WTC11 (cell line): ENCODE results near the gene LUC7L3. TPM values are rescaled to one million over a fixed set of nuclear protein-coding genes. Genes with fewer than 3 reads are reported as not detected.
A peak's percentile ranks its signal among the peaks of the same experiment; 100 is the strongest.
"Not testable (repeated sequence)": the region's sequence is repeated elsewhere in the genome, so short reads cannot be mapped to it uniquely, and the experiment has no call there.

Experiments
- ATAC-seq: fragments of 200-7000 bp; cut with Tn5 transposase; 2 replicates; pipeline ENCODE4 v1.10.0; 2021; ENCODE audit warnings: mild to moderate bottlenecking, moderate library complexity
- CTCF ChIA-PET: fragments of 300-600 bp; sonication (Branson Sonifier 250); formaldehyde crosslinking; loops from one replicate; lab custom pipeline; 2021; ENCODE audit warnings: antibody characterized with exemption; lab: Charles Lee
- POLR2A ChIA-PET: fragments of 350-600 bp; sonication (Branson Sonifier 250); formaldehyde crosslinking; loops from one replicate; lab custom pipeline; 2021; ENCODE audit warnings: antibody characterized with exemption; lab: Charles Lee
- DNase-seq: peaks from one replicate; pipeline ENCODE4 v3.0.0; 2021; ENCODE audit warnings: low spot score
- H3K27ac Mint-ChIP-seq: 2 replicates; pipeline ENCODE4 v1.8.0; 2021; ENCODE audit warnings: mixed read lengths
- H3K27me3 Mint-ChIP-seq: 2 replicates; pipeline ENCODE4 v1.8.0; 2021; ENCODE audit warnings: low read depth, mild to moderate bottlenecking, moderate library complexity, mixed read lengths
- H3K36me3 Mint-ChIP-seq: 2 replicates; pipeline ENCODE4 v1.8.0; 2021; ENCODE audit warnings: mixed read lengths
- H3K4me1 Mint-ChIP-seq: 2 replicates; pipeline ENCODE4 v1.8.0; 2022; ENCODE audit warnings: mixed read lengths
- H3K4me3 Mint-ChIP-seq: 2 replicates; pipeline ENCODE4 v1.8.0; 2021; ENCODE audit warnings: mild to moderate bottlenecking, moderate library complexity, mixed read lengths
- H3K9me3 Mint-ChIP-seq: 2 replicates; pipeline ENCODE4 v1.8.0; 2021; ENCODE audit warnings: mixed read lengths
- ATF2 ChIP-seq: sonication (generic); formaldehyde crosslinking; IDR thresholded peaks from 2 replicates; pipeline ENCODE4 v1.8.1; 2022; ENCODE audit warnings: low read depth, missing genetic modification reagents, borderline replicate concordance
- FOXJ3 ChIP-seq: sonication (generic); formaldehyde crosslinking; IDR thresholded peaks from 2 replicates; pipeline ENCODE4 v1.9.0; 2021; ENCODE audit warnings: missing genetic modification reagents, mild to moderate bottlenecking, borderline replicate concordance
- FOXK1 ChIP-seq: sonication (generic); formaldehyde crosslinking; IDR thresholded peaks from 2 replicates; pipeline ENCODE4 v1.8.0; 2022; ENCODE audit warnings: mild to moderate bottlenecking, moderate library complexity, missing genetic modification reagents
- IRF2 ChIP-seq: sonication (generic); formaldehyde crosslinking; IDR thresholded peaks from 2 replicates; pipeline ENCODE4 v1.8.0; 2022; ENCODE audit warnings: low read depth, missing genetic modification reagents, borderline replicate concordance
- TEAD4 ChIP-seq: sonication (generic); formaldehyde crosslinking; IDR thresholded peaks from 2 replicates; pipeline ENCODE4 v1.8.0; 2022; ENCODE audit warnings: mild to moderate bottlenecking, missing genetic modification reagents
- USF2 ChIP-seq: sonication (generic); formaldehyde crosslinking; IDR thresholded peaks from 2 replicates; pipeline ENCODE4 v1.8.1; 2023; ENCODE audit warnings: mild to moderate bottlenecking, missing genetic modification reagents, moderate library complexity
- ZNF138 ChIP-seq: sonication (generic); formaldehyde crosslinking; conservative IDR thresholded peaks from 2 replicates; pipeline ENCODE4 v1.8.1; 2022; ENCODE audit warnings: mild to moderate bottlenecking, moderate library complexity, missing genetic modification reagents
- total RNA-seq: library from RNA; stranded (reverse); gene quantifications from 3 replicates; pipeline ENCODE4 v1.2.3, GENCODE V29; 2021
- TF ChIP-seq, protein P1 (sequence below): sonication (generic); formaldehyde crosslinking; IDR thresholded peaks from 2 replicates; pipeline ENCODE4 v1.8.0; 2023; ENCODE audit warnings: mild to moderate bottlenecking, missing genetic modification reagents
- TF ChIP-seq, protein P2 (sequence below): sonication (generic); formaldehyde crosslinking; IDR thresholded peaks from 2 replicates; pipeline ENCODE4 v1.8.1; 2023; ENCODE audit warnings: mild to moderate bottlenecking, missing genetic modification reagents
- TF ChIP-seq, protein P3 (sequence below): fragments of 200-600 bp; IDR thresholded peaks from 2 replicates; pipeline ENCODE4 v1.8.0; 2022; ENCODE audit warnings: antibody characterized with exemption
- TF ChIP-seq, protein P4 (sequence below): fragments of 250-450 bp; sonication (Bioruptor Pico); conservative IDR thresholded peaks from 2 replicates; pipeline ENCODE4 v1.9.0; 2021; ENCODE audit warnings: mild to moderate bottlenecking

Gene LUC7L3
- total RNA-seq, 1 experiment from 2014 or later, result 190 TPM

- DNase-seq, H3K4me3 Mint-ChIP-seq, ATAC-seq, H3K27ac Mint-ChIP-seq, H3K36me3 Mint-ChIP-seq, H3K9me3 Mint-ChIP-seq, H3K27me3 Mint-ChIP-seq, CTCF ChIA-PET: not testable (repeated sequence)
- H3K4me1 Mint-ChIP-seq, result peaks cover 43% of the 10 kb centered on the region
- POLR2A ChIA-PET, result interaction anchor here (1.0 kb wide), 1 partner anchor 128 kb away, joined by 3 read pairs; no protein-coding TSS in a partner anchor
Measured at GRCh38 chr17:50724622-50725021, 5.2 kb downstream of the LUC7L3 start.

- Mint-ChIP-seq H3K27me3 (no peaks in the 10 kb centered on the region), H3K4me3 (no peak overlapping the region), H3K4me1 (peaks cover 41% of the 10 kb centered on the region), H3K36me3 (peaks cover 2% of the 10 kb centered on the region; the same call in 1 of the 2 replicates), H3K27ac (no peak overlapping the region; the same call in 1 of the 2 replicates)
- POLR2A ChIA-PET, result no interaction called here
- DNase-seq (no peak), ATAC-seq (no peak)
- CTCF ChIA-PET, result interaction anchor here (0.8 kb wide), 1 partner anchor 186 kb away, joined by 3 read pairs; no protein-coding TSS in a partner anchor
- TF ChIP-seq FOXJ3 (CRISPR knock-in tag), result no peak
- TF ChIP-seq, all 79 proteins: peak for 0
- H3K9me3 Mint-ChIP-seq, result no peaks in the 10 kb centered on the region
Measured at GRCh38 chr17:50725769-50726655, 6.6 kb downstream of the LUC7L3 start.

GRCh38 chr17:50728112-50728429 is 8.7 kb downstream of the LUC7L3 start:
- ChIA-PET CTCF (no interaction called here), POLR2A (interaction anchor here (0.6 kb wide), 1 partner anchor 54 kb away, joined by 8 read pairs; no protein-coding TSS in a partner anchor)
- H3K4me1 Mint-ChIP-seq, result peaks cover 25% of the 10 kb centered on the region
- no peaks in the 10 kb centered on the region for H3K36me3 Mint-ChIP-seq
- DNase-seq, result no peak
- H3K9me3 Mint-ChIP-seq, result no peaks in the 10 kb centered on the region
- H3K27me3 Mint-ChIP-seq, result no peaks in the 10 kb centered on the region
- ATAC-seq, result no peak
- no peak overlapping the region for H3K4me3 Mint-ChIP-seq
- H3K27ac Mint-ChIP-seq, result 0 out of 2 replicates have a peak overlapping the region, but pooled peaks have one; percentile 49
- TF ChIP-seq, protein P1, sequence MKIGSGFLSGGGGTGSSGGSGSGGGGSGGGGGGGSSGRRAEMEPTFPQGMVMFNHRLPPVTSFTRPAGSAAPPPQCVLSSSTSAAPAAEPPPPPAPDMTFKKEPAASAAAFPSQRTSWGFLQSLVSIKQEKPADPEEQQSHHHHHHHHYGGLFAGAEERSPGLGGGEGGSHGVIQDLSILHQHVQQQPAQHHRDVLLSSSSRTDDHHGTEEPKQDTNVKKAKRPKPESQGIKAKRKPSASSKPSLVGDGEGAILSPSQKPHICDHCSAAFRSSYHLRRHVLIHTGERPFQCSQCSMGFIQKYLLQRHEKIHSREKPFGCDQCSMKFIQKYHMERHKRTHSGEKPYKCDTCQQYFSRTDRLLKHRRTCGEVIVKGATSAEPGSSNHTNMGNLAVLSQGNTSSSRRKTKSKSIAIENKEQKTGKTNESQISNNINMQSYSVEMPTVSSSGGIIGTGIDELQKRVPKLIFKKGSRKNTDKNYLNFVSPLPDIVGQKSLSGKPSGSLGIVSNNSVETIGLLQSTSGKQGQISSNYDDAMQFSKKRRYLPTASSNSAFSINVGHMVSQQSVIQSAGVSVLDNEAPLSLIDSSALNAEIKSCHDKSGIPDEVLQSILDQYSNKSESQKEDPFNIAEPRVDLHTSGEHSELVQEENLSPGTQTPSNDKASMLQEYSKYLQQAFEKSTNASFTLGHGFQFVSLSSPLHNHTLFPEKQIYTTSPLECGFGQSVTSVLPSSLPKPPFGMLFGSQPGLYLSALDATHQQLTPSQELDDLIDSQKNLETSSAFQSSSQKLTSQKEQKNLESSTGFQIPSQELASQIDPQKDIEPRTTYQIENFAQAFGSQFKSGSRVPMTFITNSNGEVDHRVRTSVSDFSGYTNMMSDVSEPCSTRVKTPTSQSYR (CRISPR knock-in tag), result no peak
- no peak for TF ChIP-seq IRF2
- TF ChIP-seq, protein P2, sequence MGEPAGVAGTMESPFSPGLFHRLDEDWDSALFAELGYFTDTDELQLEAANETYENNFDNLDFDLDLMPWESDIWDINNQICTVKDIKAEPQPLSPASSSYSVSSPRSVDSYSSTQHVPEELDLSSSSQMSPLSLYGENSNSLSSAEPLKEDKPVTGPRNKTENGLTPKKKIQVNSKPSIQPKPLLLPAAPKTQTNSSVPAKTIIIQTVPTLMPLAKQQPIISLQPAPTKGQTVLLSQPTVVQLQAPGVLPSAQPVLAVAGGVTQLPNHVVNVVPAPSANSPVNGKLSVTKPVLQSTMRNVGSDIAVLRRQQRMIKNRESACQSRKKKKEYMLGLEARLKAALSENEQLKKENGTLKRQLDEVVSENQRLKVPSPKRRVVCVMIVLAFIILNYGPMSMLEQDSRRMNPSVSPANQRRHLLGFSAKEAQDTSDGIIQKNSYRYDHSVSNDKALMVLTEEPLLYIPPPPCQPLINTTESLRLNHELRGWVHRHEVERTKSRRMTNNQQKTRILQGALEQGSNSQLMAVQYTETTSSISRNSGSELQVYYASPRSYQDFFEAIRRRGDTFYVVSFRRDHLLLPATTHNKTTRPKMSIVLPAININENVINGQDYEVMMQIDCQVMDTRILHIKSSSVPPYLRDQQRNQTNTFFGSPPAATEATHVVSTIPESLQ (CRISPR knock-in tag), result no peak
- TF ChIP-seq, protein P3, sequence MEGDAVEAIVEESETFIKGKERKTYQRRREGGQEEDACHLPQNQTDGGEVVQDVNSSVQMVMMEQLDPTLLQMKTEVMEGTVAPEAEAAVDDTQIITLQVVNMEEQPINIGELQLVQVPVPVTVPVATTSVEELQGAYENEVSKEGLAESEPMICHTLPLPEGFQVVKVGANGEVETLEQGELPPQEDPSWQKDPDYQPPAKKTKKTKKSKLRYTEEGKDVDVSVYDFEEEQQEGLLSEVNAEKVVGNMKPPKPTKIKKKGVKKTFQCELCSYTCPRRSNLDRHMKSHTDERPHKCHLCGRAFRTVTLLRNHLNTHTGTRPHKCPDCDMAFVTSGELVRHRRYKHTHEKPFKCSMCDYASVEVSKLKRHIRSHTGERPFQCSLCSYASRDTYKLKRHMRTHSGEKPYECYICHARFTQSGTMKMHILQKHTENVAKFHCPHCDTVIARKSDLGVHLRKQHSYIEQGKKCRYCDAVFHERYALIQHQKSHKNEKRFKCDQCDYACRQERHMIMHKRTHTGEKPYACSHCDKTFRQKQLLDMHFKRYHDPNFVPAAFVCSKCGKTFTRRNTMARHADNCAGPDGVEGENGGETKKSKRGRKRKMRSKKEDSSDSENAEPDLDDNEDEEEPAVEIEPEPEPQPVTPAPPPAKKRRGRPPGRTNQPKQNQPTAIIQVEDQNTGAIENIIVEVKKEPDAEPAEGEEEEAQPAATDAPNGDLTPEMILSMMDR, result no peak
- TF ChIP-seq TEAD4 (CRISPR knock-in tag), result no peak
- TF ChIP-seq USF2 (CRISPR knock-in tag), result no peak
- TF ChIP-seq ATF2 (CRISPR knock-in tag), result no peak
- TF ChIP-seq, protein P4, sequence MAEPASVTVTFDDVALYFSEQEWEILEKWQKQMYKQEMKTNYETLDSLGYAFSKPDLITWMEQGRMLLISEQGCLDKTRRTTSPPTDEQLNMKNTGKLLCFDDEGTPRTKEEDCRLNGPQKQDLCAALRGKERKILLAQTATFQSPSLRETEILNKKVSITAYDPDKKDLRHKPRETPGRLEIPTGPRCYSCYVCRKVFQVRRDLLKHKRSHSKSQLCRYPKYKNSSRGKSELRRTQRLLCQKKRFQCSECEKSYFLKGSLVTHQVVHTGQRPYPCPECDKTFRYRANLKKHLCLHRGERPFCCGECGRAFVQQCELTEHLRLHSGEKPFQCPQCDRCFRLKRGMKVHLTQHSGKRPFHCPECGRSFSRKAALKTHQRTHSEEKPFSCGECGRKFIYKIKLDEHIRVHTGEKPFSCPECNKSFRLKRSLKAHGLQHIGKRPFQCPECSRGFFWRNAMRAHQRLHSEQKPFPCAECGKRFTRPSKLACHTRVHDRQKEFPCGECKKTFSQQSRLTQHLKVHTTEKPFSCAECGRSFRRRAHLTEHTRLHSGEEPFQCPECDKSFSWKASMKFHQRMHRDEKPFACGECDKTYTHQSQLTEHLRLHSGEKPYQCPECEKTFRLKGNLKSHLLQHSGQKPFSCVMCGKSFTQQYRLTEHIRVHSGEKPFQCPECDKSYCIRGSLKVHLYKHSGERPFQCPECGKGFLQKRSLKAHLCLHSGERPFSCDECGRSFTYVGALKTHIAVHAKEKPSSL (CRISPR knock-in tag), result no peak
- no peak for TF ChIP-seq FOXK1 (CRISPR knock-in tag)
- no peak for TF ChIP-seq ZNF138 (CRISPR knock-in tag)
